Activated T-cell treated with anti-CD3 and anti-CD28 coated beads for 1 hour (primary cell): ENCODE data around the gene RBL1.
"Not testable (repeated sequence)": the region's sequence is repeated elsewhere in the genome, so short reads cannot be mapped to it uniquely, and the experiment has no call there.

Source experiments
- DNase-seq: peaks from one replicate; pipeline ENCODE4 v3.0.0-alpha.2; 2020; ENCODE audit warnings: low read depth

Gene RBL1

GRCh38 chr20:37075932-37076685 lies 19.7 kb downstream of the RBL1 start:
- no peak for DNase-seq

- DNase-seq, result no peak
Measured at GRCh38 chr20:37072293-37073196, 23.3 kb downstream of the RBL1 start.

GRCh38 chr20:37071481-37071911 lies 24.3 kb downstream of the RBL1 start:
- peak; percentile 11 for DNase-seq

- DNase-seq, result not testable (repeated sequence)
Measured at GRCh38 chr20:37069563-37069962, 26.2 kb downstream of the RBL1 start.

- DNase-seq, result no peak
Measured at GRCh38 chr20:37066168-37066567, 29.6 kb downstream of the RBL1 start.

GRCh38 chr20:37055276-37055675 lies 40.5 kb downstream of the RBL1 start:
- DNase-seq, result no peak

- DNase-seq, result no peak
Measured at GRCh38 chr20:37053230-37053950, 42.4 kb downstream of the RBL1 start.

GRCh38 chr20:37042986-37043972 lies 52.5 kb downstream of the RBL1 start:
- DNase-seq, result no peak

- not testable (repeated sequence) for DNase-seq
Measured at GRCh38 chr20:37039366-37039765, 56.4 kb downstream of the RBL1 start.

- DNase-seq, result no peak
Measured at GRCh38 chr20:37032077-37032476, 63.7 kb downstream of the RBL1 start.

- no peak for DNase-seq
Measured at GRCh38 chr20:37020636-37021035, 75.2 kb downstream of the RBL1 start.

GRCh38 chr20:37012631-37013030 lies 83.2 kb downstream of the RBL1 start:
- not testable (repeated sequence) for DNase-seq

- DNase-seq, result not testable (repeated sequence)
Measured at GRCh38 chr20:37011858-37012257, 83.9 kb downstream of the RBL1 start.

- no peak for DNase-seq
Measured at GRCh38 chr20:37011147-37011546, 84.7 kb downstream of the RBL1 start.

- no peak for DNase-seq
Measured at GRCh38 chr20:37007898-37008649, 87.7 kb downstream of the RBL1 start.

GRCh38 chr20:37005062-37005942 lies 90.5 kb downstream of the RBL1 start:
- DNase-seq, result not testable (repeated sequence)

- DNase-seq, result not testable (repeated sequence)
Measured at GRCh38 chr20:37001634-37002033, 94.2 kb downstream of the RBL1 start.

GRCh38 chr20:37000171-37000570 lies 95.6 kb downstream of the RBL1 start:
- not testable (repeated sequence) for DNase-seq

GRCh38 chr20:36998652-36999051 lies 97.1 kb downstream of the RBL1 start:
- DNase-seq, result no peak
